DMS79 treated with DMSO at 0.1 percent for 48 hours (cell line): Measurements from ENCODE around the gene LGI2.

Experiments used
- DNase-seq: peaks from one replicate; lab custom pipeline; 2025; lab: John Stamatoyannopoulos, UW

The LGI2 gene

DNA sequence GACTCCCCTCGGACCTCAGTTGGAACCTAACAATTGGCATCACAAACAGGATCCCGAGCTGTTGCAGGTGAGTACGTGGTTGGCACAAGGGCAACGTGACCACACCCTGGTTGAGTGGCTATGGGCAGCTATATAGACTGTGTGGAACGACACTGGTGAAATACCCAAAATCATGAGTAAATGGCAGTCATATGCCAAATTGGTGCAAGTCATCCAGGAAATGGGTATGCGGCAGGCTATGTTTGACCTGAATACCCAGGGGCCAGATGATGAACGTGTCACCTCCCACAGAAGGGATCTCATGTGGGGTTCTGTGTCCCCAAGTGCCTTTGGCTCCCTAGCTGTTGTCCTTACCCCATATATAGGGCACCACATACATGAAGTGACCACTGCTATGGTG, 64.7 kb downstream of the LGI2 start:
- no peak for DNase-seq

DNA sequence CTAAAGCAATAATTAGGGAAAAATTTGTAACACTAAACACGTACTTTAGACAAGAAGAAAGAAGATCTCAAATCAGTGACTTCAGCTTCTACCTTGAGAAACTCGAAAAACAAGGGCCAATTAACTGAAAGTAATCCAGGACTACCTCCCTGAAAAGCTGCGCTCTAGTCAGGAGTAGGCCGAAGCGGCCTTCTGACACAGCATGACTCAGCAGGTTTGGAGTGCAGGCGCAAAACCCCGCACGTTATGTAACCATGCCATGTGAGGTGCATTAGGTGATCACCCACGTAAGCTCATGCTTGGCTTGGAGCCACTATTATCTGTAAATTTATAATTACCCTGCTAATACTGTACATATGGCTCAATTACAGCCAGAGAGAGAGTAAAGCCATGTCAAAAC, 65.1 kb downstream of the LGI2 start:
- DNase-seq: no peak

DNA sequence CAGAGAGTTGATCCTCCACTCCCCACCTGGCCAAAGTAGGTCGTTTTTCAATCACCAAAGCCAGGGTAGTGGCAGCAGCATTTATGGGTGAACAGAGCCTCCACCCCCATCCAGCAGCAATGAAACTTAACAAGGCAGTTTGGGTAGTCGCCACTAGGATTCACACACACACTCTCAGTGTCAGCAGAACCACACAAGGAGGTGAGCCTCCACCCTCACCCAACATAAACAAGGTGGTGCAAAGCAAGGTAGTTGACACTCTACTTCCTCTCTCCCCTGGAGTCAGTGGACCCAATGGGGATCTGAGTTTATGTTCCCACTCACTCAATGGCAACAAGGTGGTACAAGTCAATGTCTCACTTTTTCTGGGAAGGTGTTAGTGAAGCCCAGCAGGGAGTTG, 67.5 kb downstream of the LGI2 start:
- no peak for DNase-seq

DNA sequence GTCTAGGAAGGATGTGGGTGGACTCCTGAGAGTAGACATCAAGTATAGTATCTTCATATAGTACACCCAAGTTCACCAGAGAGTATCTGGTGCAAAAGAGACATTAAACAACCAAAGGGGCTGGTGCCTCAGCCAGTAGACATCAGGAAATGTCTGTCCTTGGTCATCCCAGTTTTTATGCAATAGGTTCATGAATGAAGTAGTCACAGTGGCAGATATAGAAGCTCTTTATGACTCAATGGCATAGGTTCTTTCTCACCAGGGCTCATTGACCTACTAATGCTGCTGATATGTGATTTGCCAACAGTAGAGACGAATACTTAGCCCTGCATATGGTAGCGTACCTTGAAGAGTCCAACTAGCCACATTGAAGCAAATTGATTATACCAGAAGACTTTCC, 72.9 kb downstream of the LGI2 start:
- no peak for DNase-seq

DNA sequence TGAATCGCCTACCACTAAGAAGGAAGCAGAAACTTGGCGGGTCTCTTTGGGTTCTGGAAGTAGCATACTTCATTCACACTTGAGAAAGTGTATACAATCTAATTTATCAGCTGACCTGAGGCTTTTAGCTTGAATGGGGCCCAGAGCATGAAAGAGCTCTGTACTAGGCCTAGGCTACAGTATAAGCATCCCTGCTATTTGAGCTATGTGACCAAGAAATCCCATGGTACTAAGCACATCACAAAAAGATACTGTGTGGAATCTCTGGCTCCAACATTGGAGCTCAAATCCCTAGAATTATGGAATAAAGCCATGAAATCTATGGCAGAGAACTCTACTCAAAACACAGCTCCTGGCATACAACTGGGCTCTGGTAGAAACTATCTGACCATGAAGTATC, 74.0 kb downstream of the LGI2 start:
- no peak for DNase-seq

DNA sequence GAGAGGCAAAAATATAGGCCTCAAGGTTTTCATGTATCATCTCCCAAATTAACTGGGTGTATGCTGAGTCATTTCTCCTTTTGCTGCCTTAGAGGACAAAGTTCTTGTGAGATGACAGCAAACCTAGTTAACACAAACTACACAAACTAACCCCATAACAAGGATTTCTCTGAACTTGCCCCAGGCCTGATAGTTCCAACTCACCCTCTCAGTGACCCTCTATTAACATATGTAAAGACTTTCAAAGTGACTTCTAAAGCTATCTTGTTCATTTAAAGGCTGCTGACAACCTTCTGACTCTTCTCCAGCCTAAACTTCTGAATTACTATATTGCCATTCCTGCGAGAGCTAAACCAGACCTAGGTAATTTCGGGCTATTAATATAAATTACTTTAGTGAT, 74.7 kb downstream of the LGI2 start:
- no peak for DNase-seq

DNA sequence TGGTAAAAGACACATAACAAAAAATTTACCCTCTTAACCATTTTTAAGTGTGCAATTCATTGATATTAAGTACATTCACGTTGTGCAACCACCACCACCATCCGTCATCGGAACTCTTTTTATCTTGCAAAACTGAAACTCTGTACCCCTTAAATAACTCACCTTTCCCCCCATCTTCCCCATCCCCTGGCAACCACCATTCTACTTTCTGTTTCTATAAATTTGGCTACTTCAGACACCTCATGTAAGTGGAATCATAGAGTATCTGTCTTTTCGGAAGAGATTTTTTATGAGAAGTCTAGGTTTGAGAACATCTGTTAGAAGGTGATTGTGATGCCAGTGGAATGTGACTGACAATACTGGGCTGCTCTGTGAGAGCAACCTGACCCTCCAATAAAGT, 78.1 kb downstream of the LGI2 start:
- DNase-seq: no peak

DNA sequence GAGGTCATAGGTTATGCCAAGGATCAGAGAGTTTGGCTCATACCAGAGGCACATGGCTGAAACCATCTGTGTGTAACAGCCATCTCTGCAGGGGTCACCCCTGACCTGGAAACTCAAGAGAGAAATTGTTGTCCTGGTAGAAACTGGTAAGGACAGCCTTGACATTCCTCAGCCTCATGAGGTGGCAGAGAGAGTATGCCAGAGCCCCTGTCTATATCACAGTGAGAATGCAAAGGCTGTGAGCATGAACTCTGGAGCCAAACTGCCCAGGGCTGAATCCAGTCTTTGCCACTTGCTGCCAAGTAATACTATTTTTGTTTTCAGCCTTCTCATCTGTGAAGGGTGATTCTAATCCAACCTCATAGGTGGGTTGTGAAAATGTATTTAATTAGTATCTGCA, 80.8 kb downstream of the LGI2 start:
- DNase-seq: no peak
